HepG2 (cell line): Measurements from ENCODE around the gene EZH1. TPM values are rescaled to one million over a fixed set of nuclear protein-coding genes. Genes with fewer than 3 reads are reported as not detected.
A peak's percentile ranks its signal among the peaks of the same experiment; 100 is the strongest.

Experiments used
- ARID3A ChIP-seq: IDR thresholded peaks from 2 replicates; pipeline ENCODE4 v1.6.1; 2012; ENCODE audit warnings: low read depth, low read length, improper control_type of control experiment
- ATF5 ChIP-seq: sonication (generic); formaldehyde crosslinking; IDR thresholded peaks from 2 replicates; pipeline ENCODE4 v1.4.0; 2020; ENCODE audit warnings: mild to moderate bottlenecking, low read depth, missing genetic modification reagents
- MAF1 ChIP-seq: sonication (generic); formaldehyde crosslinking; IDR thresholded peaks from 2 replicates; pipeline ENCODE4 v1.5.0; 2020; ENCODE audit warnings: missing genetic modification reagents, borderline replicate concordance
- MEIS2 ChIP-seq: sonication (generic); formaldehyde crosslinking; IDR thresholded peaks from 2 replicates; pipeline ENCODE4 v1.9.0; 2021; ENCODE audit warnings: mild to moderate bottlenecking, missing genetic modification reagents
- SP5 ChIP-seq: IDR thresholded peaks from 2 replicates; pipeline ENCODE4 v1.6.1; 2016; ENCODE audit warnings: low read depth, borderline replicate concordance
- TGIF2 ChIP-seq: IDR thresholded peaks from 2 replicates; pipeline ENCODE4 v1.6.1; 2016; ENCODE audit warnings: control low read depth, missing compliant biosample characterization
- ZKSCAN5 ChIP-seq: sonication (generic); formaldehyde crosslinking; IDR thresholded peaks from 2 replicates; pipeline ENCODE4 v1.5.1; 2020; ENCODE audit warnings: mild to moderate bottlenecking, missing genetic modification reagents
- ZNF362 ChIP-seq: sonication (generic); formaldehyde crosslinking; IDR thresholded peaks from 2 replicates; pipeline ENCODE4 v1.4.0; 2020; ENCODE audit warnings: missing genetic modification reagents, mild to moderate bottlenecking, borderline replicate concordance
- ZNF407 ChIP-seq: sonication (generic); formaldehyde crosslinking; IDR thresholded peaks from one replicate; pipeline ENCODE4 v1.5.1; 2020; ENCODE audit warnings: mild to moderate bottlenecking, missing genetic modification reagents; ENCODE audit errors: not compliant biosample characterization
- ZNF615 ChIP-seq: sonication (generic); formaldehyde crosslinking; IDR thresholded peaks from 2 replicates; pipeline ENCODE4 v1.5.0; 2020; ENCODE audit warnings: mild to moderate bottlenecking, missing genetic modification reagents, borderline replicate concordance
- ZNF644 ChIP-seq: IDR thresholded peaks from 2 replicates; pipeline ENCODE4 v1.6.1; 2016; ENCODE audit warnings: low read depth
- ZNF687 ChIP-seq: sonication (generic); formaldehyde crosslinking; IDR thresholded peaks from 2 replicates; pipeline ENCODE4 v1.5.1; 2020; ENCODE audit warnings: mild to moderate bottlenecking, missing genetic modification reagents, moderate library complexity
- ZNF775 ChIP-seq: sonication (generic); formaldehyde crosslinking; IDR thresholded peaks from 2 replicates; pipeline ENCODE4 v1.4.0; 2020; ENCODE audit warnings: missing genetic modification reagents, mild to moderate bottlenecking, moderate library complexity, borderline replicate concordance
- polyA plus RNA-seq, 8 experiments: library from polyadenylated mRNA; depleted of rRNA in 3 of 8; stranded (reverse) in 7 of 8; unstranded in 1 of 8; fragments of >200 nt; fragmentation: Illumina TruSeq in 4 of 8; extraction: Trizol in 4 of 8; gene quantifications; 2 replicates each; pipeline versions ENCODE4 v1.2.1 to v1.2.3, GENCODE V29; 2011 to 2016; ENCODE audit warnings: low read depth in 4 of 8, missing spikeins in 1 of 8, mixed read lengths in 1 of 8; ENCODE audit not compliant: insufficient read depth in 1 of 8
- total RNA-seq, 5 experiments: library from RNA; depleted of rRNA; stranded (reverse); fragments of >200 nt; fragmentation: Illumina TruSeq; extraction: Trizol; gene quantifications; 2 replicates each; pipeline ENCODE4 v1.2.3, GENCODE V29; 2016; ENCODE audit warnings: low read depth in 1 of 5

Gene EZH1
- total and polyA plus RNA-seq, 2 of the 13 experiments (the other 11 are each of a cell fraction or from before 2014, with no cell fraction given): 11.6 to 24.0 TPM

GRCh38 chr17:42680331-42680808 is 64.5 kb downstream of the EZH1 start (continued):
- TF ChIP-seq MAF1 (no peak), ZNF615 (no peak), ATF5 (CRISPR knock-in tag) (no peak), TGIF2 (CRISPR knock-in tag) (no peak), ZNF644 (CRISPR knock-in tag) (no peak), MEIS2 (CRISPR knock-in tag) (no peak), ZKSCAN5 (CRISPR knock-in tag) (no peak), SP5 (CRISPR knock-in tag) (no peak), ZNF687 (CRISPR knock-in tag) (0 out of 2 replicates have a peak, but pooled peaks have one; percentile 13), ZNF362 (CRISPR knock-in tag) (no peak), ZNF407 (CRISPR knock-in tag) (no peak), ARID3A (no peak), ZNF775 (no peak)
